Measurements from ENCODE around the gene NFIB. TPM values are rescaled to one million over a fixed set of nuclear protein-coding genes. Genes with fewer than 3 reads are reported as not detected.
A peak's percentile ranks its signal among the peaks of the same experiment; 100 is the strongest.

Gene NFIB
- total RNA-seq, 2 donors from 2014 or later = 47.0 to 65.9 TPM

DNA sequence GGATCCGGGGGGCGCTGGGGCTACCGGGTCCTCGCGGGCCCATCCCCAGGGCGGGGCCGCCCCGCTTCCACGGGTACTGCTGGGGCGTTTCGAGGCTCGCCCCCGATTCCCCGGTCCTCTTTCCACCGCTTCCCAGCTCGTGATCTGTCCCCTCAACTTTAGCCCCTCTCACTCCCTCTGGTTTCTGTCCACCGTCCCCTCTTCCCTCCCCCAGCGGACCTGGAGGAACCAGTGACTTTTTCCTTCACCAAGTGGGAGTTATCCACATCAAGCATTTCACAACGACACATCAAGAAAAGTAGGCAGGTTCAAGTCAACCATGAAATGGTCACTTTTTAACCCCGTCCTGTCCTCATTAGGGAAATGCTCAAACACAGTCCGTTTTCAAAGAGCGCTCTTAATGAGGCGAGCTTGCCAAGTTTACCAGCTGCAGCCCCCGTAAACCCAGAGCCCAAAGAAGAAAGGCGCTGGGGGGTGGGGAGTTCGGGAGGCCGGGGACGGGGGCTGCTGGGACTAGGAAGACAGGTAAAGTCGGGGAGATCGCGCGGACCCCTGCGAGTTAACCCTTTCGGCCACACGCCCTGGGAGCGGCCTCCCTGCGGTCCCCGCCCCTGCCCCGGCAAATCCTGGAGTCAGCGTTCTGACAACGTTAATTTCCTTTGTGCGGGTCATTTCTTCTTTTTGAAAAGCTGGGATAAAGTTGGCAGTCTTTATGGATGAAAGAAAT lies 2.1 kb upstream of the NFIB start:
- WGBS, 2 donors = 10 to 11% methylated on average over 42 of the region's 42 CpGs
- ATAC-seq (no peak), DNase-seq (peak in 3 of 4 donors; percentile 15 to 29 (median 27))
- H3K4me1 ChIP-seq = peaks cover 46% of the 10 kb centered on the region
- peak overlapping the region; percentile 90 to 100 (median 98) for H3K27ac ChIP-seq
- intact Hi-C loops (cut with DNase I) = no loop called here
- no peaks in the 10 kb centered on the region for H3K27me3 ChIP-seq
- peak overlapping the region; percentile 38 for H3K4me3 ChIP-seq
- no peaks in the 10 kb centered on the region for H3K36me3 ChIP-seq (replicated peaks in 1 of 2; ENCODE audit: insufficient read depth in 1 of 2, low read depth in 2 of 2)
- TF ChIP-seq, protein P1, sequence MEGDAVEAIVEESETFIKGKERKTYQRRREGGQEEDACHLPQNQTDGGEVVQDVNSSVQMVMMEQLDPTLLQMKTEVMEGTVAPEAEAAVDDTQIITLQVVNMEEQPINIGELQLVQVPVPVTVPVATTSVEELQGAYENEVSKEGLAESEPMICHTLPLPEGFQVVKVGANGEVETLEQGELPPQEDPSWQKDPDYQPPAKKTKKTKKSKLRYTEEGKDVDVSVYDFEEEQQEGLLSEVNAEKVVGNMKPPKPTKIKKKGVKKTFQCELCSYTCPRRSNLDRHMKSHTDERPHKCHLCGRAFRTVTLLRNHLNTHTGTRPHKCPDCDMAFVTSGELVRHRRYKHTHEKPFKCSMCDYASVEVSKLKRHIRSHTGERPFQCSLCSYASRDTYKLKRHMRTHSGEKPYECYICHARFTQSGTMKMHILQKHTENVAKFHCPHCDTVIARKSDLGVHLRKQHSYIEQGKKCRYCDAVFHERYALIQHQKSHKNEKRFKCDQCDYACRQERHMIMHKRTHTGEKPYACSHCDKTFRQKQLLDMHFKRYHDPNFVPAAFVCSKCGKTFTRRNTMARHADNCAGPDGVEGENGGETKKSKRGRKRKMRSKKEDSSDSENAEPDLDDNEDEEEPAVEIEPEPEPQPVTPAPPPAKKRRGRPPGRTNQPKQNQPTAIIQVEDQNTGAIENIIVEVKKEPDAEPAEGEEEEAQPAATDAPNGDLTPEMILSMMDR (IDR thresholded peaks at IDR 0.05) = no peak
- TF ChIP-seq POLR2A (IDR thresholded peaks at IDR 0.05) = peak in 1 of 3 donors; percentile 14
- no peaks in the 10 kb centered on the region for H3K9me3 ChIP-seq

DNA sequence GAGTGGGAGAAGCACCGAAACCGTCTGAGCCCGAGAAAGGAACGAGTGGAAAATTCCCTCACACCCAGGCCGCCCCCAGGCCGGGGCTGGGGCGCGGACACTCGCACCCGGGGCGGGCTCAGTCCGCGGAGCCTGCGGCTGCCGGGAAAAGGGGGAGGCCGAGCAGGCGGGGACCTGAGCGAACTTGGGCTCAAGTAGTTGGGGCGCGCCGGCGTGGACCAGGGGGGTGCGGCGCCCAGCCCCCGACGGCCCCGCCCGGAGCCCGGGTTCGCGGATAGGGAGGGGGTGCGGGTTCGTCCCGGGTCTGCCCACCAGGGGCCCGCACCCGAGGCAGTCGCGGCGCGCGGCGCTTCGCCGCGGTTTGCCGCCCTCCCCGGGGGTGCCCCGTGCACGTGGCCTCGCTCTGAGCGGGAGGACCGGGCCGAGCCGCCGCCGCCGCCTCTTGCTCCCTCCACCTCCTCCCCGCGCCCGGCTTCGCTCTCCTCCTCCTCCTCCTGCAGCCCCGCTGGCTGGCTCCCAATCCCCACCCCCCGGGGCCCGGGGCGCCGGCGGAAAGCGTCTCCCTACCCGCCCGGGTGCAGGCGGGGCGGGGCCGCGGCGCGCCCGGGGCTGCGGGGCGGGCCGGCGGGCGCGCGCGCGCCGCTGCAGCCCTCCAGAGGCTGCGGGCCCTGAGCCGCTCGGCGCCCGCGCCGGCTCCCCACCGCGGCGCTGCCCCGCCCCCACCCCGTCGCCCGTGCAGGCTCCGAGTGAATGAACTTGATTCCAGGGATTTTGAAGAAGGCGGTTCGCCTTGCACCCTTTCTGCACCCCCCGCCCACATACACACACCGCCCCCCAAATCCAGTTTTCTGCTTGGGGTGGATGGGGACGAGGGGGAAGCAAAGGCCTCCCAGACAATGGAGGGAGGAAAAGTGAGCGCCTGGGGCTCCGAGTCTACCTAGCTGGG lies 1.3 kb upstream of the NFIB start:
- H3K27ac ChIP-seq = peak overlapping the region; percentile 98 to 100 (median 98)
- no peaks in the 10 kb centered on the region for H3K27me3 ChIP-seq
- H3K4me3 ChIP-seq = peak overlapping the region; percentile 40 to 48
- peak; percentile 94 to 97 (median 95) for DNase-seq
- H3K4me1 ChIP-seq = peaks cover 38% of the 10 kb centered on the region
- ATAC-seq = peak; percentile 83
- H3K9me3 ChIP-seq = no peaks in the 10 kb centered on the region
- 0 to 1% methylated on average over 14 to 49 of the region's 109 CpGs for WGBS, 2 donors
- TF ChIP-seq POLR2A (IDR thresholded peaks at IDR 0.05) = peak; percentile 27 to 89 (median 65)
- TF ChIP-seq, protein P1 (IDR thresholded peaks at IDR 0.05) = peak in 3 of 7 experiments; percentile 0 to 31 (median 15)
- intact Hi-C loops (cut with DNase I) = no loop called here
- no peaks in the 10 kb centered on the region for H3K36me3 ChIP-seq (replicated peaks in 1 of 2; ENCODE audit: insufficient read depth in 1 of 2, low read depth in 2 of 2)

DNA sequence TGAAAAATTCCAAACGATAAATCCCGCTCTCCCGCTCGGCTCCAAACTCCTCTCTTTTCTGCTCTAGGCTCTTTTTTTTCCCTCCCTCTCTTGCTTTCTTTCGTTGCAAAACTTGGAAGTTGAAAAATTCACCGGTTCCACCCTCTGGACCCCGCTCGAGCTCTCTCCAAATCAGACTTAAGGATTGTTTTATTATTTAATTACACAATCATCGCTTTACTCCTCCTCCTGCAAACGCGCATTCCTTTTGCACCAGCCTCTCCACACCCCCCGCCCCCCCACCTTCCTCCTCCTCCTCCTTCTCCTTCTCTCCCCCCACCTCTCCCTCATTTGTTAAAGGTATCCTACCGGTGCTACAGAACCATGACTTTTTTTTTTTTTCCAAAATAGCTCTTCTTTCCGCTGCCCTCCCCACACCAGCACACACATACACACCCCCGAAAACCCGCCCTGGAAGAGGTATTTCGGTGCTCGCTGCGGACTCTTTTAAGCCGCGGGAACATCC lies 535 bp upstream of the NFIB start:
- peaks cover 34% of the 10 kb centered on the region for H3K4me1 ChIP-seq
- WGBS, 2 donors = 0% methylated on average over 21 of the region's 21 CpGs
- H3K9me3 ChIP-seq = no peaks in the 10 kb centered on the region
- DNase-seq (peak; percentile 83 to 91 (median 86)), ATAC-seq (peak; percentile 75)
- H3K27ac ChIP-seq = peak overlapping the region; percentile 98 to 100 (median 98)
- peak; percentile 49 to 94 (median 94) for TF ChIP-seq POLR2A (IDR thresholded peaks at IDR 0.05)
- TF ChIP-seq, protein P1 (IDR thresholded peaks at IDR 0.05) = peak in 2 of 7 experiments; percentile 14 to 26
- intact Hi-C loops (cut with DNase I) = no loop called here
- H3K36me3 ChIP-seq (replicated peaks in 1 of 2; ENCODE audit: insufficient read depth in 1 of 2, low read depth in 2 of 2) = no peaks in the 10 kb centered on the region
- H3K27me3 ChIP-seq = no peaks in the 10 kb centered on the region
- peak overlapping the region; percentile 40 to 48 for H3K4me3 ChIP-seq

DNA sequence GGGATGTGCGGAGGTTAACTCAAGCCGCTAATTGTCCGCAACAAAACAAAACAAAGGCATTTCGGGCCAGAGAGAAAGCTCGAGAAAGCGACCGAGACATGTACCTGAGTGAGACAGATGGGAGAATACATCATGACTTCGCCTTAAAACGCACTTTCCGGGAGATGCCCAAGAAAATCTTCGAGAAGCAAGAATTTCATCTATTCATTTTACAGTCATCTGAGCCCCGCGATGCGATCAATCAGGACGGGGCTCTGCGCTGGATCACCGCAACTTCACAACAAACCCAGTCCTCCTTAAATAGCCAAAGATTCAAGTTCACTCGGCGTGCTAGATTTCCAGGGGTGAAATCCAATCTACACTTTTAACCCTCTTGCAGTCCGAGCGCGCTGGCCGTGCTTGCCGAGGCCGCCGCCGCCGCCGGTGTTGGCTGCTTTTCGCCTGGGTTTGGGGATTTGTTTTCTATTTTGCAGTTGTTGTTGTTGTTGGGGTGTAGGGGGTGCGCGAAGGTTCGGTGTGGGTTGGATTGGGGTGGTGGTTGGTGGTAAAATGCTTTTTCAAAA lies 482 bp downstream of the NFIB start:
- H3K9me3 ChIP-seq = no peaks in the 10 kb centered on the region
- no peaks in the 10 kb centered on the region for H3K36me3 ChIP-seq (replicated peaks in 1 of 2; ENCODE audit: insufficient read depth in 1 of 2, low read depth in 2 of 2)
- WGBS, 2 donors = 0 to 1% methylated on average over 33 of the region's 33 CpGs

More for the DNA sequence above, 482 bp downstream of the NFIB start:
- no peaks in the 10 kb centered on the region for H3K27me3 ChIP-seq
- peak overlapping the region; percentile 77 to 89 for H3K4me3 ChIP-seq
- H3K27ac ChIP-seq = peak overlapping the region; percentile 98 to 100 (median 98)
- intact Hi-C loops (cut with DNase I) = no loop called here
- ATAC-seq = no peak
- H3K4me1 ChIP-seq = peaks cover 34% of the 10 kb centered on the region
- peak; percentile 30 to 48 (median 42) for DNase-seq
- TF ChIP-seq, protein P1 (IDR thresholded peaks at IDR 0.05) = no peak
- TF ChIP-seq POLR2A (IDR thresholded peaks at IDR 0.05) = peak in 2 of 3 donors; percentile 31 to 46

Measured in body of pancreas (tissue), 4 donors.